Stimulated activated naive B cell treated with anti-CD40 and anti-IgM and Interleukin-4, amounts not matched to agents 10 μg/mL and 1 μg/mL and 100 μg/mL, for 72 hours (primary cell): ENCODE results near the gene GRK5.
A peak's percentile ranks its signal among the peaks of the same experiment; 100 is the strongest.
"Not testable (repeated sequence)": the region's sequence is repeated elsewhere in the genome, so short reads cannot be mapped to it uniquely, and the experiment has no call there.

Experiments used
- ATAC-seq, 2 donors: fragments of 150-1000 bp; cut with Tn5 transposase; replicated peaks; 2 replicates each; pipeline ENCODE4 v1.10.0; 2021; ENCODE audit warnings: moderate library complexity in 1 of 2
- DNase-seq: peaks from one replicate; pipeline ENCODE4 v3.0.0; 2021
- H3K27ac Mint-ChIP-seq: one replicate; pipeline ENCODE4 v1.8.0; 2022; ENCODE audit warnings: mild to moderate bottlenecking, mixed read lengths
- H3K27me3 Mint-ChIP-seq, 2 donors: one replicate each; pipeline ENCODE4 v1.8.0; 2022; ENCODE audit warnings: mixed read lengths in 2 of 2
- H3K36me3 Mint-ChIP-seq, 2 donors: one replicate each; pipeline ENCODE4 v1.8.0; 2022; ENCODE audit warnings: mixed read lengths in 2 of 2, mild to moderate bottlenecking in 1 of 2
- H3K4me1 Mint-ChIP-seq, 2 donors: one replicate each; pipeline ENCODE4 v1.8.0; 2022; ENCODE audit warnings: mixed read lengths in 2 of 2, mild to moderate bottlenecking in 1 of 2
- H3K4me3 Mint-ChIP-seq, 2 donors: one replicate each; pipeline ENCODE4 v1.8.0; 2022; ENCODE audit warnings: mild to moderate bottlenecking in 2 of 2, mixed read lengths in 2 of 2, moderate library complexity in 1 of 2
- H3K9me3 Mint-ChIP-seq, 2 donors: one replicate each; pipeline ENCODE4 v1.8.0; 2022; ENCODE audit warnings: mixed read lengths in 2 of 2, mild to moderate bottlenecking in 1 of 2

The GRK5 gene

DNA sequence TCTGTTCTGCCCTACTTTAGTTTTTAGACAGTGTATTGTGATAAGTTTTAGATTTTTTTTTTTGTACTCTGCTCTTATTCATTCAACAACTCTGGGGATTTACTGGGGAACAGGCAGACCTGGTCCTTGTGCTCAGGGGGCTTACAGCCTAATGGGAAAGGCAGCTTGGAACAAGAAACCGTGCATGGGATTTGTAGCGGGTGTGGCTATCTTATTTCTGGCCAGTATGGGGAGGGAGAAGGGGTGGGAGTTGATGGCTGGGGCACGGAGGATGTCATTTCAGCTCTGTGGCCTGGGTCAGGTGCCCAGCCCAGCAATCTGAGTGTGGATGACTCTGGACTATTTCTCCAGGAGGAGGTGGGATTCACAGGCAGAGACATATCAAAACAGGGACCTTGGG lies 47.0 kb downstream of the GRK5 start:
- DNase-seq: no peak
- peaks cover 2 to 5% of the 10 kb centered on the region in 2 donors for H3K36me3 Mint-ChIP-seq
- ATAC-seq: no peak
- H3K4me1 Mint-ChIP-seq: peaks cover 27 to 64% of the 10 kb centered on the region in 2 donors
- H3K27me3 Mint-ChIP-seq: no peaks in the 10 kb centered on the region
- peaks cover 0 to 2% of the 10 kb centered on the region in 2 donors for H3K9me3 Mint-ChIP-seq
- H3K27ac Mint-ChIP-seq: peak overlapping the region; percentile 93
- H3K4me3 Mint-ChIP-seq: peak overlapping the region; percentile 19 to 36

DNA sequence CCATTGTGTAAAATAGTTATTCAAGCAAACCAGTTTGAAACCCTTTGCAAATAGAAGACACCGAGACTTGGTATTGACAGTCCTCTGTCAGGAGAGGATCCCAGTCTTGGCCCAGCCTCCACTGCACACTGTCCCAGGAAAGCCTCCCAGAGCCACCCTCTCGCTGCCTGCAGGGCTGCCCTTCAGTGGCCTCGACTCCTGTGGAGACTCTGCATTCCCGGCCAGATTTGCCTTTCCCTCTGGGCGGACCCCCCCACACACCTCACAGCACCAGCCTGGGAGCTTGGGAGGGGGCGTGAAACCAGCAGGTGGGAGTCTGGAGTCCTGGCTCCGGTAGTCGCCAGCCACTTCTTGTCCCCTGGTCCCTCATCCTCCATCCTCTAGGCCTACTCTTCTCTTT lies 48.7 kb downstream of the GRK5 start:
- H3K9me3 Mint-ChIP-seq: peaks cover 0 to 2% of the 10 kb centered on the region in 2 donors
- H3K27ac Mint-ChIP-seq: no peak overlapping the region
- no peaks in the 10 kb centered on the region for H3K27me3 Mint-ChIP-seq
- DNase-seq (no peak), ATAC-seq (no peak)
- peaks cover 24 to 54% of the 10 kb centered on the region in 2 donors for H3K4me1 Mint-ChIP-seq
- H3K4me3 Mint-ChIP-seq: no peak overlapping the region
- peaks cover 2 to 5% of the 10 kb centered on the region in 2 donors for H3K36me3 Mint-ChIP-seq

- H3K27ac Mint-ChIP-seq: no peak overlapping the region
- ATAC-seq (no peak), DNase-seq (no peak)
- H3K27me3 Mint-ChIP-seq: no peaks in the 10 kb centered on the region
- H3K4me1 Mint-ChIP-seq: peaks cover 22 to 46% of the 10 kb centered on the region in 2 donors
- H3K36me3 Mint-ChIP-seq: peaks cover 5% of the 10 kb centered on the region in 2 donors
- peaks cover 0 to 2% of the 10 kb centered on the region in 2 donors for H3K9me3 Mint-ChIP-seq
- H3K4me3 Mint-ChIP-seq: no peak overlapping the region
Observed at GRCh38 chr10:119256897-119257296, 49.5 kb downstream of the GRK5 start.

- Mint-ChIP-seq H3K4me3 (no peak overlapping the region), H3K4me1 (peaks cover 17 to 36% of the 10 kb centered on the region in 2 donors), H3K36me3 (peaks cover 5% of the 10 kb centered on the region in 2 donors), H3K27ac (peak overlapping the region; percentile 0), H3K9me3 (peaks cover 0 to 2% of the 10 kb centered on the region in 2 donors), H3K27me3 (no peaks in the 10 kb centered on the region)
- DNase-seq (no peak), ATAC-seq (no peak)
Observed at GRCh38 chr10:119257899-119258419, 50.6 kb downstream of the GRK5 start.

- ATAC-seq (no peak), DNase-seq (no peak)
- H3K9me3 Mint-ChIP-seq: peaks cover 0 to 2% of the 10 kb centered on the region in 2 donors
- no peak overlapping the region for H3K4me3 Mint-ChIP-seq
- H3K27ac Mint-ChIP-seq: peak overlapping the region; percentile 47
- H3K4me1 Mint-ChIP-seq: peaks cover 13 to 31% of the 10 kb centered on the region in 2 donors
- H3K36me3 Mint-ChIP-seq: peaks cover 6 to 8% of the 10 kb centered on the region in 2 donors
- no peaks in the 10 kb centered on the region for H3K27me3 Mint-ChIP-seq
Observed at GRCh38 chr10:119259345-119259744, 52.0 kb downstream of the GRK5 start.

GRCh38 chr10:119261016-119261415 lies 53.6 kb downstream of the GRK5 start:
- not testable (repeated sequence) for ATAC-seq, H3K9me3 Mint-ChIP-seq, DNase-seq, H3K27me3 Mint-ChIP-seq, H3K27ac Mint-ChIP-seq, H3K4me3 Mint-ChIP-seq
- Mint-ChIP-seq H3K4me1 (peaks cover 14 to 31% of the 10 kb centered on the region in 2 donors), H3K36me3 (peaks cover 6 to 10% of the 10 kb centered on the region in 2 donors)

GRCh38 chr10:119263951-119264617 lies 56.7 kb downstream of the GRK5 start:
- ATAC-seq (peak in 1 of 2 donors; percentile 54), DNase-seq (no peak)
- Mint-ChIP-seq H3K36me3 (peaks cover 5 to 8% of the 10 kb centered on the region in 2 donors), H3K9me3 (no peaks in the 10 kb centered on the region), H3K4me1 (peaks cover 22 to 30% of the 10 kb centered on the region in 2 donors), H3K27me3 (no peaks in the 10 kb centered on the region), H3K4me3 (no peak overlapping the region), H3K27ac (peak overlapping the region; percentile 9)

- Mint-ChIP-seq H3K36me3 (peaks cover 6 to 10% of the 10 kb centered on the region in 2 donors), H3K27me3 (no peaks in the 10 kb centered on the region), H3K4me1 (peaks cover 30 to 40% of the 10 kb centered on the region in 2 donors), H3K27ac (no peak overlapping the region), H3K9me3 (no peaks in the 10 kb centered on the region), H3K4me3 (no peak overlapping the region)
- ATAC-seq (no peak), DNase-seq (no peak)
Observed at GRCh38 chr10:119265691-119266090, 58.3 kb downstream of the GRK5 start.

GRCh38 chr10:119267384-119267783 lies 60.0 kb downstream of the GRK5 start:
- Mint-ChIP-seq H3K4me1 (peaks cover 43 to 57% of the 10 kb centered on the region in 2 donors), H3K27ac (peak overlapping the region; percentile 42), H3K9me3 (no peaks in the 10 kb centered on the region), H3K36me3 (peaks cover 3 to 10% of the 10 kb centered on the region in 2 donors), H3K27me3 (no peaks in the 10 kb centered on the region), H3K4me3 (no peak overlapping the region)
- DNase-seq (no peak), ATAC-seq (no peak)

DNA sequence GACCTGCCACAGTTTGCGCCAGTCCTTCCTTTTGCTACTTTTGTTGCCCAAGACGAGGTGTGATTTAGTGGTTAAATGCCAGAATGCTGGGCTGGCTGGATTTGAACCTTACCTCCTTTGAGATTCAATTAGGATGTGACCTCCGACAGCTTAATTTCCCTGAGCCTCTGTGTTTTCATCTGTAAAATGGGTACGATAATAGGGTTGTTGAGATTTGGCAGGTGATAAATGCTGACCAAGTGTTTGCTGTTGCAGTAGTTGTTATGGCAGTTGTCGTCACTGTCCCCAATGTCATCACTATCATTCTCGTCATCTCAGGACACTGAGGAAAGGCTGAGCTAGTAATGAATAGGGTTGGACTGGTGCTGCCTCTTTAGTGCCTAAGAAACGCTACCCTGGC lies 61.1 kb downstream of the GRK5 start:
- Mint-ChIP-seq H3K4me3 (no peak overlapping the region), H3K36me3 (peaks cover 2 to 9% of the 10 kb centered on the region in 2 donors), H3K4me1 (peaks cover 49 to 65% of the 10 kb centered on the region in 2 donors), H3K9me3 (no peaks in the 10 kb centered on the region), H3K27me3 (no peaks in the 10 kb centered on the region), H3K27ac (peak overlapping the region; percentile 97)
- no peak for ATAC-seq
- DNase-seq: no peak

GRCh38 chr10:119268871-119269506 lies 61.6 kb downstream of the GRK5 start:
- peaks cover 46 to 63% of the 10 kb centered on the region in 2 donors for H3K4me1 Mint-ChIP-seq
- H3K36me3 Mint-ChIP-seq: peaks cover 2 to 7% of the 10 kb centered on the region in 2 donors
- H3K27ac Mint-ChIP-seq: peak overlapping the region; percentile 97
- H3K27me3 Mint-ChIP-seq: no peaks in the 10 kb centered on the region
- H3K9me3 Mint-ChIP-seq: no peaks in the 10 kb centered on the region
- peak; percentile 72 to 80 for ATAC-seq
- H3K4me3 Mint-ChIP-seq: peak overlapping the region; percentile 33 to 36
- peak; percentile 66 for DNase-seq

GRCh38 chr10:119269737-119270136 lies 62.4 kb downstream of the GRK5 start:
- DNase-seq (no peak), ATAC-seq (no peak)
- Mint-ChIP-seq H3K9me3 (no peaks in the 10 kb centered on the region), H3K36me3 (peaks cover 2 to 7% of the 10 kb centered on the region in 2 donors), H3K4me3 (peak overlapping the region; percentile 31 to 53), H3K27ac (peak overlapping the region; percentile 98), H3K27me3 (no peaks in the 10 kb centered on the region), H3K4me1 (peaks cover 44 to 63% of the 10 kb centered on the region in 2 donors)

- H3K4me1 Mint-ChIP-seq: peaks cover 54 to 69% of the 10 kb centered on the region in 2 donors
Observed at GRCh38 chr10:119270762-119271366, 63.5 kb downstream of the GRK5 start.

GRCh38 chr10:119272338-119272734 lies 65.0 kb downstream of the GRK5 start:
- H3K9me3 Mint-ChIP-seq, ATAC-seq, H3K27me3 Mint-ChIP-seq, DNase-seq, H3K4me3 Mint-ChIP-seq, H3K36me3 Mint-ChIP-seq: not testable (repeated sequence)
- Mint-ChIP-seq H3K27ac (peak overlapping the region; percentile 93), H3K4me1 (peaks cover 55 to 69% of the 10 kb centered on the region in 2 donors)

More at GRCh38 chr10:119270762-119271366, 63.5 kb downstream of the GRK5 start:
- ATAC-seq (peak; percentile 67 to 81), DNase-seq (peak; percentile 34)
- Mint-ChIP-seq H3K27me3 (no peaks in the 10 kb centered on the region), H3K36me3 (peaks cover 2 to 7% of the 10 kb centered on the region in 2 donors), H3K27ac (peak overlapping the region; percentile 93), H3K9me3 (no peaks in the 10 kb centered on the region), H3K4me3 (peak overlapping the region; percentile 63 to 77)
